ENCODE results near the gene KCNQ1.

DNA sequence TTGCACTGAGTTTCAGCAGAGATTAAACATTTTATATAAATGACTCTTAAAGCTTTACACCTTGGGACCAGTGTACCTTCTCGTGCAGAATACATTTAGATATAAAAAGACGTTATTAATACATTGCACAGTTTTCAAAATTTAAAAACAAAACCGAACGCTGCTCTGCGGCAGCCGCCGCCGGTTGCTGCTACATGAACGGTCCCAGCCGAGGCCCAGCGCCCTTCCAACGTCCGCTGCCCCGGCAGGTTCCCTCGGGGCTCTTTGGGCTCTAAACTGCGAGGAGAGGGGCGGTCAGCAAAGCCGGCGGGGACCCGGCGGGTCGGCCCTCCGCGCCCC is 438.8 kb downstream of the KCNQ1 start:
- no peak for TF ChIP-seq CTCF (IDR thresholded peaks at IDR 0.05)
- no peak for TF ChIP-seq POLR2A (IDR thresholded peaks at IDR 0.05)

All from adrenal gland (tissue), 5 donors.